ENCODE results near the gene SRMS.

SRMS gene

DNA sequence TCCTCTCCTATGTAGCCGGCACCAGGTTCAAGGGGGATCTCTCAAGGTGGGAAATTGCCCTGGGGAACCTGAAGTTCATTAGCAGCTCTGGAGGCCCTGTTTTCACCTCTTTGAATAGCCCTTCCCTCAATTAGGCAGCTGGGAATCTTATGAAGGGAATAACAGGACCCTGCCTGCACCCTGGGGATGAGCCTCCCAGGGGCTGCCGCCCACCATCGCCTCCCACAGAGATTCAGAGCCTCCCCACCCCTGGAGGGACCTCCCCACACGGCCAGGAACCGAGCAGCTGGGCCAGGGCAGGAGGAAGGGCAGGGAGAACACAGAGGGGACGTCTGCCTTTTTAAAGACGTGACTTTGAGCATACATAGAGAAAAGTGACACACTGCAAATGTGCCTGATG, 44.0 kb downstream of the SRMS start:
- no peak overlapping the region for H3K4me3 ChIP-seq (ENCODE audit: low read depth, low read length)

DNA sequence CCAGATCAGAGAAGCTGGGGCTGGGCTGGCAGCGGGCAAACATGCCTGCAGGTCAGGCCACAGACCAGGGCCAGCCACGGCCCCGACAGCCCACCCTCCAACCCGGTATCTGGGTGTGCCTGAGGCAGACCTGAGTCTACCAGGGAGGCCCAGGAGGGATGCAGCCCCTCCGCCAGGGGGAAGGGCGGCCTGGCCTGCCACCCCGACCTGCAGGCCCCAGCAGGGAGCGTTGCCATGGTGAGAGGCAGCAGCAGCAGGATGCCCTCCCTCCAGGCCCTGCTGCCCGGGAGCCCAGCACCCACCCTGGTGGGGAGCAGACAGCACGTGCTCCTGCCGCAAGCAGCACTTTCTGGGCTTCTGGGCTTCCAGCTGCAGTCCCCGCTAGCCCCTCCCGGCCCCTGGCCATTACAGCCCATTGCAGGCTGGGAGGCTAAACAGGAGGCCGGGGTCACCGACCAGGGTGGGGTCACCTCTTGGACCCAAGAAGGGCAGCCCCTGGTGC, 44.8 kb downstream of the SRMS start:
- H3K4me3 ChIP-seq (ENCODE audit: low read depth, low read length): no peak overlapping the region

GRCh38 chr20:63501818-63502670, 45.5 kb downstream of the SRMS start:
- peak overlapping the region; percentile 24 for H3K4me3 ChIP-seq (ENCODE audit: low read depth, low read length)

DNA sequence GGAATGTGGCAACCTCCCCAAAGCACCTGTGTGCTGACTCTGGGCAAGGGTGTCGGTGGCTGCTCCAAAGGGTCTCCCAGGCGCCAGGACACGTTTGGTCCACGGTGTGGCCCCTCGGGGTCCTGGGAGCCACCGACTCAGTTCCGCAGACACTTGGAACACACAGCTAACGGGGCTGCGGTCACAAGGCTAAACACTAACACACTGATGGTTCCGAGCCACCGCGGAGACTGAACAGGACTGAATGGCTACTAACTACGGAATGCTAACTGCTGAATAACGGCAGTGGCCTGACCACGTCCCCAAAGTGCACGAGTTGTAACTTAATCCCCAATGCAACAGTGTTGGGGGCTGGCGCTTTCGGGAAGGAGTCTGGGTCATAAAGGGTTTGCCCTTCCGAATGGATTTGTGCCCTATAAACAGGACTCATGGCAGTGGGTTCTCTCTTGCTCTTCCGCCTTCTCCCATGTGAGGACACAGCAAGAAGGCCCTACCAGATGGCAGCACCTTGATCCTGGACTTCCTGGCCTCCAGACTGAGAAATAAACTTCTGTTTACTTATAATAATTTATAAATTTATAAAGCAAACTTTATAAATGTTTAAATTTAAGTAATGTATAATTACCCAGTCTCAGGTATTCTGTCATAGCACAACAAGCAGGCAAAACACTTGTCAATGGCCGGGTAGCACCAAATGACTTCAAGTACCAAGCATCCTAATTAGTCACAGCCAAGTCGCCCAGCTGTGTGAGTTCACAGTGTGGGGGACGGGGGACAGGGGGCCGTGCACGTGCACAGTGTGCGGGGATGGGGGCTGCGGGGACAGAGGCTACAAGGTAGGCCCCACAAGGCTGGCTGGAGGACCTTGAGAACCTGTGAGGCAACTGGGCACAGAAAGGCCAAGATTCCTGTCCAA, 46.4 kb downstream of the SRMS start:
- H3K4me3 ChIP-seq (ENCODE audit: low read depth, low read length): no peak overlapping the region

DNA sequence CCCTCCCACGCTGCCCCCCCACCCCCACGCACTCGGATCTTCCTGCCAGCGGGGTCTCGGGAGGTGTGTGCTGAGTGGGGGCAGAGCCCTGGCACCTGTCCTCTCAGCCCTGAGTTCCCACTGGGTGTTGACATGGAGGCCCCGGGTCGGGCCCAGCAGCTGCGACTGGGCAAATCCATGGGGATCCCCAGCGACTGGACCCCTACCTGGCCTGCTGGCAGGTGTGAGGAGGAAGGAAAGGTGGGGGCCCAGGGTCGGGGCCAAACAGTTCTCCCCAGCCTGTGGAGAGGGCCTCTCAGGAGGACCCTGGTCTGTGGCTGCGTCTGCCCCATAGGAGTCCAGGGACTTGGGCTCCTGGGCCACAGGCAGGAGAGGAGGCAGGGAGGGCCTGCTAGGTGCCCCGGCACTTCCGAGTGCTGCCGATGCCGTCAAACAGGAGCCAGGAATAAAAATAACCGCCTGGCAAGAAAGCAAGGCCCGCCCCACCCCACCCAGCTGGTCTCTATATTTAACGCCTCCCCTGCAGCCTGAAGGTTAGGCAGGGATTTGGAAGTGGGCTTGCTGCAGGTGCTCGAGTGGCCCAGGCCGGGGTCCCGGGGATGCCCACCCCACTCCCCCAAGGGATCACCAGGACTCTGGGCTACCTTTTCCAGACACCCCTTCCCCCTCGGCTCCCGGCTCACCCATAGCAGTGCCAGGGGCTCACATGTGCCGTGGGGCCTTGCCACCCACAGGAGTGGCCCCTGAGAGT, 47.2 kb downstream of the SRMS start:
- H3K4me3 ChIP-seq (ENCODE audit: low read depth, low read length): no peak overlapping the region

GRCh38 chr20:63499338-63499969, 48.1 kb downstream of the SRMS start:
- peak overlapping the region; percentile 37 for H3K4me3 ChIP-seq (ENCODE audit: low read depth, low read length)

- H3K4me3 ChIP-seq (ENCODE audit: low read depth, low read length): peak within 1 kb of the TSS; percentile 37
Measured at GRCh38 chr20:63498960-63499337, 48.6 kb downstream of the SRMS start, which contains the start of gene EEF1A2. EEF1A2 (minus strand) TSS chr20:63499083; CDS start chr20:63497763, 1,320 bp downstream.

- peak overlapping the region; percentile 10 for H3K4me3 ChIP-seq (ENCODE audit: low read depth, low read length)
Measured at GRCh38 chr20:63497946-63498935, 49.3 kb downstream of the SRMS start.

DNA sequence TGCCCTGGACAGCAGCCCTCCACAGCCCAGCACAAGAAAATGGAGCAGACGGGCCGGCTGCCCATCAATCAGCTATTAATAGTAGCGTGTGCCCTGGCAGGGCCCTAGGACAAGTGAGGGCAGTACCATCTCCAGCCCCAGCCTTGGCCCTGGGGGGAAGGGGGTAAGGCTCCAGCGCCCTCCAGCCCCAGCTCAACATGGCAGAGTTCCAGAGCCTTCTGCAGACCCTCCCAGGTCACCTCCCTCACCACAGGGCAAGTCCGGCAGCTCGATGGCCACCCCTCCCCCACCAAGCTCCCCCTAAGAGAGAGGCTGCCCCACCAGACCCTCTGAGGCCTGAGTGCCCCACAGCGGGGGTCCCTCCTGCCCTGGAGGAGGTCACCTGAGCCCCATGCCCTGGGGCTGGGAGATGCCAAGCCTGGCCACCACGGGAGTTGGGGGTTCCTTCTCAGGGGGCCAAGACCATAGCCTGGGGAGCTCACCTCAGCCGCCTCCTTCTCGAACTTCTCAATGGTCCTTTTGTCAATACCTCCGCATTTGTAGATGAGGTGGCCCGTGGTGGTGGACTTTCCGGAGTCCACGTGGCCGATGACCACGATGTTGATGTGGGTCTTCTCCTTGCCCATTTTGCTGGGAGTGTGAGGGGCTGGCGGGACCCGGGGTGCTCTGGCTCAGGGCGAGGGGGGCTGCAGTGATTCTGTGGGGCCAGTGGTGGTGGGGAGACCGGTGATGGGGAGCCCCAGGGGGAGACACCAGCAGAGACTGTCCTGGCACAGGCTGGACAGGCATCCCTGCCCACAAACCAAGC, 50.2 kb downstream of the SRMS start:
- H3K4me3 ChIP-seq (ENCODE audit: low read depth, low read length): no peak overlapping the region

DNA sequence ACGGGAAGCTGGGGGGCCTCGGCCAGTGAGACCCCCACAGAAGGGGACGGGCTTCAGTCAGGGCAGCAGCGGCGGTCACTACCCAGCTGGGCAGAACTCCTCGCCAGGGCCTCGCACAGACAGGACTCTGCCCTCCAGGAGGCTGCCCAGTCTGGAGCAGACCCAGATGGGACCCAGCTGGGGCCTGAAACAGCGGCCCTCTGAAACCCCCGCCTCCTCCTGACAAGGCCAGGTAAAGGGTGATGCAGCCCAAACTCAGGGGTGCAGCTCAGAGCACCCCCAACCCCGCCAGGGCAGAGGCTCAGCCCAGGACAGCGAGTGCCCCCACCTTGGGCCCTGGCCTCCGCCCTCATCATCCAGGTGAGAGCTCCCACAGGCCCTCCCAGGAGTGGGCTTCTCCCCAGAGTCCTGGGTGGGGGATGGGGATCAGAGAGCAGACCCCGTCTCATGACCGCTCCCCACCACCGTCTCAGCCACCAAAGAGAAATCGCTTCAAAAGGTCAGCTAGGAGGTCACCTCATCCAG, 50.9 kb downstream of the SRMS start:
- no peak overlapping the region for H3K4me3 ChIP-seq (ENCODE audit: low read depth, low read length)

- no peak overlapping the region for H3K4me3 ChIP-seq (ENCODE audit: low read depth, low read length)
Measured at GRCh38 chr20:63495741-63496595, 51.6 kb downstream of the SRMS start.

GRCh38 chr20:63495167-63495720, 52.3 kb downstream of the SRMS start:
- H3K4me3 ChIP-seq (ENCODE audit: low read depth, low read length): no peak overlapping the region

- H3K4me3 ChIP-seq (ENCODE audit: low read depth, low read length): no peak overlapping the region
Measured at GRCh38 chr20:63494420-63495166, 53.0 kb downstream of the SRMS start.

DNA sequence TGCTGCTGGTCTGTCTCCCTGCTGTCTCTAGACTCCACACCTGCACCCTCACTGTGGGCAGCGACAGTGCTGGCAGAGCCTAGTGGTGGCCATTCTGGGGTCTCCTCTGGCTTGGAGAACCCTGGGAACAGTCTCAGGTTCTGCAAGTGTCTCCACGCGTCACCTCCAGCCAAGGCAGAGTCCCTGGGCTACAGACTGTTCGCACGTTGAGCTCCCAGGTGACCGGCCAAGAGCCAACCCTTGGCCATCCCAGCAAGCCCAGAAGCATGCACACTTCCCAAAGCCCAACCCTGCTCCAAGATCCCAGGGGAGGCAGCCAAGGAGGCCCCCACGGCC, 53.5 kb downstream of the SRMS start:
- H3K4me3 ChIP-seq (ENCODE audit: low read depth, low read length): no peak overlapping the region

DNA sequence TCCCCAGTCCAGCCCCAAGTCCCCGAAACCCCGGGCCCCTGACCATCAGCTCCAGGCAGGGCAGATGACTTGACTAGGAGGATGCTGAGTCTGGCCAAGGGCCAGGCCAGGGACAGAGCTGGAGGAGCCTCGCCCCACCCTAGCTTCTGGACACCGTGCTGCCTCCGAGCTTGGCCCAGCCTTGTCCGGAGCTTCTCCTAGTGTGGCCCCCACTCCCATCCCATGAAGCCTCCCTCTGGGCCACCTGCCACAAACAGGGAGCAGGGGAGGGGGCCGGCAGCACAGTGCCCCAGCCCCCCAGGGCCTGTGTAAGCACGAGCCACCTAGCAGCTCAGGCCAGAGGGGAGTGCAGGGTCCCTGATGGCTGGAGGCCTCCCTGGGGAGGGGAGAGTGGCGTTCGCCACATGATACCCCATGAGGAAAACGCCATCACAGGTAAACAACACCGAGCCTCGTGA, 54.0 kb downstream of the SRMS start:
- H3K4me3 ChIP-seq (ENCODE audit: low read depth, low read length): no peak overlapping the region

DNA sequence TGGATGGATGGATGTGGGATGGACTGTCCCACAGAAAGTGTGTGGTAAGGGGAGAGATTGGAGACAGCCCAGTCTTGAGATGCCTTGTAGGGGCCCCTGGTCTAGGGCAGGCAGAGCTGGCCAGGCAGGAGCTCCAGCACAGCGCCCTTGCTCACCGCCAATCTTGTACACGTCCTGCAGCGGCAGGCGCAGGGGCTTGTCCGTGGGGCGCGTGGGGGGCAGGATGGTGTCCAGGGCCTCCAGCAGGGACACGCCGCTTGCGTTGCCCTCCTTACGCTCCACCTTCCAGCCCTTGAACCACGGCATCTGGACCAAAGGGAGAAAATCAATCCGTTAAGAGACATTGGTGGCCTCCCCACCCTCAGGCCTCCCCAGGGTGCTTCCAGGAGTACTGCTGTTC, 54.6 kb downstream of the SRMS start:
- H3K4me3 ChIP-seq (ENCODE audit: low read depth, low read length): no peak overlapping the region
